Adipocyte (in vitro differentiated cells): ENCODE data around the gene MAMSTR.

Experiments used
- DNase-seq: peaks from one replicate; pipeline ENCODE4 v3.0.0-alpha.2; 2015; ENCODE audit warnings: low read depth
- H3K27me3 ChIP-seq: replicated peaks from 2 replicates; pipeline ENCODE4 v1.7.0; 2013; ENCODE audit warnings: mild to moderate bottlenecking, low read length, moderate library complexity; ENCODE audit not compliant: control insufficient read depth, insufficient read depth
- H3K36me3 ChIP-seq: 2 replicates; pipeline ENCODE4 v1.7.0; 2013; ENCODE audit warnings: low read length, mild to moderate bottlenecking, moderate library complexity; ENCODE audit not compliant: control insufficient read depth, insufficient read depth, severe bottlenecking
- H3K4me1 ChIP-seq: 2 replicates; pipeline ENCODE4 v1.7.0; 2013; ENCODE audit warnings: mild to moderate bottlenecking, low read length, moderate library complexity; ENCODE audit not compliant: control insufficient read depth, insufficient read depth
- H3K4me3 ChIP-seq: 2 replicates; pipeline ENCODE4 v1.7.0; 2013; ENCODE audit warnings: mild to moderate bottlenecking, low read length, moderate library complexity
- H3K9ac ChIP-seq: 2 replicates; pipeline ENCODE4 v1.7.0; 2013; ENCODE audit warnings: mild to moderate bottlenecking, low read length, moderate library complexity
- H3K9me3 ChIP-seq: 2 replicates; pipeline ENCODE4 v1.7.0; 2013; ENCODE audit warnings: mild to moderate bottlenecking, low read length, moderate library complexity; ENCODE audit not compliant: control insufficient read depth

Gene MAMSTR

GRCh38 chr19:48755084-48755641, 35.6 kb upstream of the MAMSTR start, which contains the start of gene FGF21:
Gene FGF21, plus strand, starts transcription at chr19:48755524. Its CDS starts 713 bp downstream, at chr19:48756237.
- Histone ChIP-seq H3K27me3 (peaks cover 23% of the 10 kb centered on the region), H3K9me3 (no peaks in the 10 kb centered on the region), H3K36me3 (no peaks in the 10 kb centered on the region), H3K4me1 (no peaks in the 10 kb centered on the region), H3K9ac (no peak within 1 kb of the TSS), H3K4me3 (no peak within 1 kb of the TSS)
- DNase-seq: no peak

- H3K27me3 ChIP-seq: peaks cover 35% of the 10 kb centered on the region
- DNase-seq: peak; percentile 55
- H3K9me3 ChIP-seq: no peaks in the 10 kb centered on the region
- H3K4me1 ChIP-seq: no peaks in the 10 kb centered on the region
- H3K36me3 ChIP-seq: no peaks in the 10 kb centered on the region
- no peak within 1 kb of the TSS for H3K9ac ChIP-seq
- no peak within 1 kb of the TSS for H3K4me3 ChIP-seq
These were observed 33.2 kb upstream of the MAMSTR start, which contains the start of gene FUT1 for GRCh38 chr19:48752496-48753365. Gene FUT1, minus strand, starts transcription at chr19:48752641. Its CDS starts 1,360 bp downstream, at chr19:48751281.

GRCh38 chr19:48751845-48752495, 32.4 kb upstream of the MAMSTR start:
- no peak overlapping the region for H3K4me3 ChIP-seq
- no peaks in the 10 kb centered on the region for H3K36me3 ChIP-seq
- H3K27me3 ChIP-seq: peaks cover 32% of the 10 kb centered on the region
- no peak overlapping the region for H3K9ac ChIP-seq
- DNase-seq: no peak
- no peaks in the 10 kb centered on the region for H3K9me3 ChIP-seq
- no peaks in the 10 kb centered on the region for H3K4me1 ChIP-seq

- no peaks in the 10 kb centered on the region for H3K36me3 ChIP-seq
- no peak overlapping the region for H3K4me3 ChIP-seq
- H3K9me3 ChIP-seq: no peaks in the 10 kb centered on the region
- no peaks in the 10 kb centered on the region for H3K4me1 ChIP-seq
- H3K27me3 ChIP-seq: peaks cover 31% of the 10 kb centered on the region
- DNase-seq: no peak
- no peak overlapping the region for H3K9ac ChIP-seq
These were observed 31.4 kb upstream of the MAMSTR start for GRCh38 chr19:48750771-48751504.

- no peaks in the 10 kb centered on the region for H3K4me1 ChIP-seq
- H3K9ac ChIP-seq: no peak overlapping the region
- peaks cover 31% of the 10 kb centered on the region for H3K27me3 ChIP-seq
- H3K36me3 ChIP-seq: no peaks in the 10 kb centered on the region
- no peak overlapping the region for H3K4me3 ChIP-seq
- no peak for DNase-seq
- no peaks in the 10 kb centered on the region for H3K9me3 ChIP-seq
These were observed 30.8 kb upstream of the MAMSTR start for GRCh38 chr19:48750351-48750750.

GRCh38 chr19:48749571-48750198, 30.2 kb upstream of the MAMSTR start:
- no peaks in the 10 kb centered on the region for H3K4me1 ChIP-seq
- peaks cover 31% of the 10 kb centered on the region for H3K27me3 ChIP-seq
- no peak overlapping the region for H3K4me3 ChIP-seq
- DNase-seq: no peak
- H3K9ac ChIP-seq: no peak overlapping the region
- H3K36me3 ChIP-seq: no peaks in the 10 kb centered on the region
- no peaks in the 10 kb centered on the region for H3K9me3 ChIP-seq

- Histone ChIP-seq H3K9ac (peak within 1 kb of the TSS; percentile 62), H3K27me3 (peaks cover 25% of the 10 kb centered on the region), H3K4me3 (peak within 1 kb of the TSS; percentile 77), H3K9me3 (no peaks in the 10 kb centered on the region), H3K4me1 (no peaks in the 10 kb centered on the region), H3K36me3 (no peaks in the 10 kb centered on the region)
- DNase-seq: peak; percentile 94
These were observed 27.4 kb upstream of the MAMSTR start, which contains the start of gene IZUMO1 for GRCh38 chr19:48746738-48747575. Gene IZUMO1, minus strand, starts transcription at chr19:48746909. Its CDS starts 1,050 bp downstream, at chr19:48745859.

GRCh38 chr19:48746110-48746509, 26.6 kb upstream of the MAMSTR start:
- no peak overlapping the region for H3K4me3 ChIP-seq
- H3K36me3 ChIP-seq: no peaks in the 10 kb centered on the region
- no peaks in the 10 kb centered on the region for H3K9me3 ChIP-seq
- no peaks in the 10 kb centered on the region for H3K4me1 ChIP-seq
- no peak overlapping the region for H3K9ac ChIP-seq
- H3K27me3 ChIP-seq: peaks cover 18% of the 10 kb centered on the region
- no peak for DNase-seq

- H3K4me1 ChIP-seq: no peaks in the 10 kb centered on the region
- H3K9me3 ChIP-seq: no peaks in the 10 kb centered on the region
- no peaks in the 10 kb centered on the region for H3K36me3 ChIP-seq
- DNase-seq: peak; percentile 83
- peaks cover 14% of the 10 kb centered on the region for H3K27me3 ChIP-seq
- no peak overlapping the region for H3K4me3 ChIP-seq
- no peak overlapping the region for H3K9ac ChIP-seq
These were observed 25.9 kb upstream of the MAMSTR start for GRCh38 chr19:48745208-48745995.
